Measurements from ENCODE around the gene CDC40.

- TF ChIP-seq EZH2 (IDR thresholded peaks at IDR 0.05; ENCODE audit: borderline replicate concordance, low read length) (no peak), CTCF (IDR thresholded peaks at IDR 0.05; ENCODE audit: low read length) (no peak)
Observed at GRCh38 chr6:110137924-110138887, 42.0 kb upstream of the CDC40 start.
